GM12878 (cell line): ENCODE measurements around the gene ANTXR2. TPM values are rescaled to one million over a fixed set of nuclear protein-coding genes. Genes with fewer than 3 reads are reported as not detected.

ENCODE experiments used
- ATAC-seq: fragments of 200-7000 bp; cut with Tn5 transposase; 3 replicates; pipeline ENCODE4 v1.9.1; 2020; ENCODE audit warnings: mild to moderate bottlenecking, moderate library complexity
- BruUV-seq: library from RNA; stranded (reverse); fragments of 400-500 nt; replicated peaks from 2 replicates; lab custom pipeline; 2021; lab: Mats Ljungman, UMichigan
- CTCF ChIA-PET: fragments of 300-600 bp; sonication (Branson Sonifier 250); formaldehyde crosslinking; extraction: SDS; loops from one replicate; lab custom pipeline; 2021; ENCODE audit warnings: inconsistent platforms; lab: Yijun Ruan, JAX
- POLR2A ChIA-PET: fragments of 350-600 bp; formaldehyde crosslinking; extraction: SDS; loops from one replicate; lab custom pipeline; 2021; ENCODE audit warnings: inconsistent platforms; lab: Charles Lee
- RAD21 ChIA-PET: fragments of 300-600 bp; sonication (Branson Sonifier 250); formaldehyde crosslinking; loops from one replicate; lab custom pipeline; 2023; ENCODE audit warnings: antibody characterized with exemption; ENCODE audit not compliant: unreplicated experiment; lab: Charles Lee
- SMC1A ChIA-PET: fragments of 300-600 bp; sonication (Branson Sonifier 250); formaldehyde crosslinking; loops from one replicate; lab custom pipeline; 2023; ENCODE audit not compliant: unreplicated experiment, uncharacterized antibody; lab: Charles Lee
- DNase-seq: peaks from one replicate; pipeline ENCODE4 v3.0.0-alpha.2; 2011; ENCODE audit warnings: low read depth, low spot score
- FAIRE-seq: peaks from 3 replicates; lab custom pipeline; 2011; peaks lifted over from hg19 to GRCh38; lab: Jason Lieb, UNC
- H2AFZ ChIP-seq: 2 replicates; pipeline ENCODE4 v1.6.0; 2011; ENCODE audit warnings: low read depth, low read length, control low read depth; ENCODE audit not compliant: control insufficient read depth
- H3K27ac ChIP-seq: 2 replicates; pipeline ENCODE4 v1.5.1; 2011; ENCODE audit warnings: control low read depth; ENCODE audit not compliant: control insufficient read depth, insufficient read depth
- H3K27me3 ChIP-seq, 2 experiments: replicated peaks in 1 of 2; 2 replicates each; pipeline versions ENCODE4 v1.6.0 to v1.6.1; 2011; ENCODE audit warnings: low read length in 1 of 2; ENCODE audit not compliant: control insufficient read depth in 2 of 2, insufficient read depth in 2 of 2
- H3K36me3 ChIP-seq, 2 experiments: 2 replicates each; pipeline ENCODE4 v1.5.1; 2011; ENCODE audit warnings: low read length in 1 of 2; ENCODE audit not compliant: control insufficient read depth in 2 of 2, insufficient read depth in 2 of 2
- H3K4me1 ChIP-seq: 2 replicates; pipeline ENCODE4 v1.6.1; 2011; ENCODE audit warnings: mild to moderate bottlenecking, low read length, moderate library complexity, mixed read lengths; ENCODE audit not compliant: control insufficient read depth, insufficient read depth
- H3K4me2 ChIP-seq: 2 replicates; pipeline ENCODE4 v1.6.0; 2011; ENCODE audit warnings: control low read depth; ENCODE audit not compliant: control insufficient read depth, insufficient read depth
- H3K4me3 ChIP-seq: fragments of 200-600 bp; sonication (generic); 2 replicates; pipeline ENCODE4 v1.5.1; 2016
- H3K79me2 ChIP-seq: 2 replicates; pipeline ENCODE4 v1.6.0; 2011; ENCODE audit warnings: low read length; ENCODE audit not compliant: control insufficient read depth, insufficient read depth
- H3K9ac ChIP-seq: 2 replicates; pipeline ENCODE4 v1.8.0; 2011; ENCODE audit warnings: low read length, control low read depth, mixed read lengths; ENCODE audit not compliant: control insufficient read depth, insufficient read depth
- H3K9me3 ChIP-seq: replicated peaks from 3 replicates; pipeline ENCODE4 v1.5.1; 2011; ENCODE audit warnings: mild to moderate bottlenecking, low read length; ENCODE audit not compliant: control insufficient read depth, insufficient read depth
- H4K20me1 ChIP-seq: 2 replicates; pipeline ENCODE4 v1.6.0; 2011; ENCODE audit not compliant: control insufficient read depth, insufficient read depth
- CHD4 ChIP-seq: fragments of 200-600 bp; sonication (generic); IDR thresholded peaks from 2 replicates; pipeline ENCODE4 v1.6.1; 2016; ENCODE audit warnings: mild to moderate bottlenecking
- E4F1 ChIP-seq: fragments of 450-650 bp; IDR thresholded peaks from 2 replicates; pipeline ENCODE4 v1.6.1; 2018; ENCODE audit warnings: borderline replicate concordance, mild to moderate bottlenecking; ENCODE audit not compliant: partially characterized antibody
- ETV6 ChIP-seq, 2 experiments: fragments of 450-650 bp in 1 of 2; IDR thresholded peaks in 1 of 2; conservative IDR thresholded peaks in 1 of 2; 2 replicates each; pipeline ENCODE4 v1.6.1; 2014; ENCODE audit warnings: antibody characterized with exemption in 1 of 2, borderline replicate concordance in 1 of 2, low read depth in 1 of 2, mild to moderate bottlenecking in 1 of 2, moderate library complexity in 1 of 2
- GATAD2B ChIP-seq: fragments of 450-650 bp; conservative IDR thresholded peaks from 2 replicates; pipeline ENCODE4 v1.6.1; 2017; ENCODE audit warnings: low read depth, mild to moderate bottlenecking, moderate library complexity
- IRF3 ChIP-seq: fragments of 450-650 bp; IDR thresholded peaks from 2 replicates; pipeline ENCODE4 v1.6.1; 2014; ENCODE audit warnings: mild to moderate bottlenecking
- NFYB ChIP-seq: IDR thresholded peaks from 2 replicates; pipeline ENCODE4 v1.6.1; 2011; ENCODE audit warnings: low read depth, mild to moderate bottlenecking, low read length, improper control_type of control experiment, moderate library complexity; ENCODE audit not compliant: insufficient read depth
- NR2C1 ChIP-seq: fragments of 450-650 bp; IDR thresholded peaks from 2 replicates; pipeline ENCODE4 v1.6.1; 2017; ENCODE audit warnings: antibody characterized with exemption, mild to moderate bottlenecking, moderate library complexity
- PBX3 ChIP-seq: IDR thresholded peaks from 2 replicates; pipeline ENCODE4 v1.6.1; 2011; ENCODE audit warnings: mild to moderate bottlenecking, low read depth, low read length, moderate library complexity; ENCODE audit not compliant: insufficient replicate concordance
- POLR2AphosphoS2 ChIP-seq: IDR thresholded peaks from 2 replicates; pipeline ENCODE4 v1.6.1; 2011; ENCODE audit warnings: low read depth, mild to moderate bottlenecking, low read length, improper control_type of control experiment, moderate library complexity
- RELA ChIP-seq: fragments of 450-650 bp; IDR thresholded peaks from 2 replicates; pipeline ENCODE4 v1.8.0; 2014; ENCODE audit warnings: borderline replicate concordance; ENCODE audit not compliant: partially characterized antibody
- YY1 ChIP-seq: IDR thresholded peaks from 2 replicates; pipeline ENCODE4 v1.6.1; 2011; ENCODE audit warnings: low read depth, mild to moderate bottlenecking, low read length
- ZZZ3 ChIP-seq: IDR thresholded peaks from 2 replicates; pipeline ENCODE4 v1.6.1; 2011; ENCODE audit warnings: low read depth; ENCODE audit not compliant: control insufficient read depth, insufficient read length
- WGBS: methylation state at CpG from one replicate; pipeline ENCODE4 v1.1.6; 2016; ENCODE audit warnings: low lambda C conversion rate; ENCODE audit not compliant: insufficient replicate concordance, insufficient coverage; ENCODE audit errors: missing lambda C conversion rate; 5-methylcytosine and 5-hydroxymethylcytosine counted together
- in situ Hi-C: fragments of 300-500 bp; cut with MboI; formaldehyde crosslinking; loops from 9 replicates; pipeline ENCODE4 v1.14.3; 2018; ENCODE audit warnings: mixed read lengths
- intact Hi-C: fragments of 100-400 bp; cut with micrococcal nuclease; formaldehyde crosslinking; loops from one replicate; pipeline ENCODE4 v1.14.2; 2022; ENCODE audit not compliant: unreplicated experiment
- polyA plus RNA-seq, 11 experiments: library from polyadenylated mRNA; depleted of rRNA in 4 of 11; unstranded in 6 of 11; stranded (reverse) in 5 of 11; fragments of >200 nt; fragmentation: Nextera tagmentation in 4 of 11; fragmentation: Illumina TruSeq in 1 of 11; extraction: Ambion mirVana in 4 of 11; extraction: Trizol in 1 of 11; gene quantifications; 1 replicate in 1 of 11; 2 replicates in 10 of 11; pipeline versions ENCODE4 v1.2.1 to v1.2.3, GENCODE V29; 2011 to 2016; ENCODE audit warnings: inconsistent platforms in 2 of 11, missing spikeins in 2 of 11, low read depth in 1 of 11
- total RNA-seq, 4 experiments: library from RNA; depleted of rRNA in 3 of 4; stranded (reverse); fragments of >200 nt in 3 of 4; fragmentation: Illumina TruSeq in 1 of 4; extraction: Trizol in 1 of 4; gene quantifications; 2 replicates each; pipeline versions ENCODE4 v1.2.1 to v1.2.3, GENCODE V29; 2013 to 2021
- TF ChIP-seq, protein P1 (sequence below): IDR thresholded peaks from 2 replicates; pipeline ENCODE4 v1.6.1; 2012; ENCODE audit warnings: low read length, inconsistent platforms
- TF ChIP-seq, protein P2 (sequence below): IDR thresholded peaks from 2 replicates; pipeline ENCODE4 v1.6.1; 2011; ENCODE audit warnings: borderline replicate concordance, low read depth, mild to moderate bottlenecking, moderate library complexity, low read length; ENCODE audit not compliant: insufficient read depth, poor library complexity, severe bottlenecking

Gene ANTXR2
- total and polyA plus RNA-seq, 10 of the 15 experiments (the other 5 are each of a cell fraction or from before 2014, with no cell fraction given) = 1.4 to 8.9 (median 5.7) TPM

GRCh38 chr4:80113615-80114014, 40.6 kb upstream of the ANTXR2 start:
- in situ Hi-C loops = no loop called here
- TF ChIP-seq, protein P1, sequence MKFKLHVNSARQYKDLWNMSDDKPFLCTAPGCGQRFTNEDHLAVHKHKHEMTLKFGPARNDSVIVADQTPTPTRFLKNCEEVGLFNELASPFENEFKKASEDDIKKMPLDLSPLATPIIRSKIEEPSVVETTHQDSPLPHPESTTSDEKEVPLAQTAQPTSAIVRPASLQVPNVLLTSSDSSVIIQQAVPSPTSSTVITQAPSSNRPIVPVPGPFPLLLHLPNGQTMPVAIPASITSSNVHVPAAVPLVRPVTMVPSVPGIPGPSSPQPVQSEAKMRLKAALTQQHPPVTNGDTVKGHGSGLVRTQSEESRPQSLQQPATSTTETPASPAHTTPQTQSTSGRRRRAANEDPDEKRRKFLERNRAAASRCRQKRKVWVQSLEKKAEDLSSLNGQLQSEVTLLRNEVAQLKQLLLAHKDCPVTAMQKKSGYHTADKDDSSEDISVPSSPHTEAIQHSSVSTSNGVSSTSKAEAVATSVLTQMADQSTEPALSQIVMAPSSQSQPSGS = no peak
- TF ChIP-seq ZZZ3 (no peak), POLR2AphosphoS2 (no peak), GATAD2B (no peak), PBX3 (no peak), NR2C1 (no peak), ETV6 (conservative IDR thresholded peaks at IDR 0.05 in 1 of 2, IDR thresholded peaks at IDR 0.05 in 1 of 2; ENCODE audit: borderline replicate concordance in 1 of 2, low read depth in 1 of 2) (no peak), E4F1 (no peak), CHD4 (no peak), YY1 (no peak), RELA (no peak), NFYB (no peak), IRF3 (no peak)
- TF ChIP-seq, protein P2, sequence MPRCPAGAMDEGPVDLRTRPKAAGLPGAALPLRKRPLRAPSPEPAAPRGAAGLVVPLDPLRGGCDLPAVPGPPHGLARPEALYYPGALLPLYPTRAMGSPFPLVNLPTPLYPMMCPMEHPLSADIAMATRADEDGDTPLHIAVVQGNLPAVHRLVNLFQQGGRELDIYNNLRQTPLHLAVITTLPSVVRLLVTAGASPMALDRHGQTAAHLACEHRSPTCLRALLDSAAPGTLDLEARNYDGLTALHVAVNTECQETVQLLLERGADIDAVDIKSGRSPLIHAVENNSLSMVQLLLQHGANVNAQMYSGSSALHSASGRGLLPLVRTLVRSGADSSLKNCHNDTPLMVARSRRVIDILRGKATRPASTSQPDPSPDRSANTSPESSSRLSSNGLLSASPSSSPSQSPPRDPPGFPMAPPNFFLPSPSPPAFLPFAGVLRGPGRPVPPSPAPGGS = no peak
- TF ChIP-seq, all 136 proteins: peak for 0
- no peak for DNase-seq
- H3K79me2 ChIP-seq = no peaks in the 10 kb centered on the region
- 66% methylated on average over 3 of the region's 3 CpGs for WGBS
- no peak for ATAC-seq
- H3K9me3 ChIP-seq = no peaks in the 10 kb centered on the region; the same call in 2 of the 3 replicates
- SMC1A ChIA-PET = interaction anchor here (0.7 to 0.8 kb wide), 2 partner anchors 9 to 18 kb away, joined by 3 read pairs; no protein-coding TSS in a partner anchor
- H3K36me3 ChIP-seq = no peaks in the 10 kb centered on the region
- no peak overlapping the region for H3K4me3 ChIP-seq
- no peak overlapping the region for H2AFZ ChIP-seq
- CTCF ChIA-PET = no interaction called here
- H3K27ac ChIP-seq = no peak overlapping the region
- no peak overlapping the region for H3K4me2 ChIP-seq
- H3K27me3 ChIP-seq = no peaks in the 10 kb centered on the region
- H4K20me1 ChIP-seq = no peaks in the 10 kb centered on the region
- intact Hi-C loops = no loop called here
- H3K9ac ChIP-seq = no peak overlapping the region
- POLR2A ChIA-PET = no interaction called here
- no peak for FAIRE-seq
- no TSS peak for BruUV-seq
- H3K4me1 ChIP-seq = no peaks in the 10 kb centered on the region
- RAD21 ChIA-PET = no interaction called here
